GM12801 (cell line): ENCODE measurements around the gene GTPBP2.

ENCODE experiments used
- TF ChIP-seq, protein P1 (sequence below): IDR thresholded peaks from one replicate; pipeline ENCODE4 v1.5.1; 2011; ENCODE audit warnings: control low read depth; ENCODE audit not compliant: insufficient read length; ENCODE audit errors: extremely low read depth

The GTPBP2 gene

DNA sequence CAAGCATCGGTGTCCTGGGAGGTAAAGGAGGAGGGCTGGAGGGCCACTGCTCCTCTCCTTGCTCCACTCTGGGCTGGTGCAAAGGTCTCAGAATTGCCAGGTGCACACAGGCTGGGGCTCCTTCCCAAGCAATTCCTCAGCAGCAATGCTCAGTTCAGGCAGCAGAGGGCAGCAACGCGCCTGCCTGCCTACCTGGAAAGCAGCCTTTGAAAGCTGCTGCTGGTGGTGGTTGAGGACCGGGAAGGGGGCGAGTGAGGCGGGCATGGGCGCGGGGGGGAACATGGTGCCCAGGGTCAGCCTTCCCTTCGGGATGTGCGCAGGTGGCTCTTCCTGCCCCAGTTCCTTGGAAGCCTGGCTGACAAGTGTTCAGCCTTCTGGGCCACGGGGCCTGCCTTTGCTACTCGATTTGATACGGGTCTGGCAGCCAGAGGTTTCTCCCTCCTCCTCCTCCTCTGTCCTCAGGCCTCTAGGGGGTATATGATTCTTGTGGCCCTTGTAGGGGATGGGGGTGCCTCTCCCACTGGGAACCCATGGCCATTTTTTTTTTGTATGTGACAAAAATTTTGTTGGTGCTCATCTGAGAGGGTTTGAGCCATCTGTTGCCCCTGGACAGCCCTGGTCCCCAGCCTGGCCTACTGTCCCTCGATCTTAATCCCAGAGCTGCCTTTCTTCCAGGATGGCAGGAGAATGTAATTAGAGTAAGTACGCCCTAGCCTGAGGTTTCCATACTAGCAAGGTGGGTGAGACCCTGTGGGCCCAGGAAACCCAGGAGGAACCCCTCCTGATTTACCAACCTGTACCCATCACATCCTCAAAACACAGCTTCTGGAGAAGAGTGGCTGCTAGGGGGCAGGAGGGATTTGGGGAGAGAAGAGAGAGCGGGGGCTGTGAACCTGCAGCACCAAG lies 38.4 kb upstream of the GTPBP2 start:
- TF ChIP-seq, protein P1, sequence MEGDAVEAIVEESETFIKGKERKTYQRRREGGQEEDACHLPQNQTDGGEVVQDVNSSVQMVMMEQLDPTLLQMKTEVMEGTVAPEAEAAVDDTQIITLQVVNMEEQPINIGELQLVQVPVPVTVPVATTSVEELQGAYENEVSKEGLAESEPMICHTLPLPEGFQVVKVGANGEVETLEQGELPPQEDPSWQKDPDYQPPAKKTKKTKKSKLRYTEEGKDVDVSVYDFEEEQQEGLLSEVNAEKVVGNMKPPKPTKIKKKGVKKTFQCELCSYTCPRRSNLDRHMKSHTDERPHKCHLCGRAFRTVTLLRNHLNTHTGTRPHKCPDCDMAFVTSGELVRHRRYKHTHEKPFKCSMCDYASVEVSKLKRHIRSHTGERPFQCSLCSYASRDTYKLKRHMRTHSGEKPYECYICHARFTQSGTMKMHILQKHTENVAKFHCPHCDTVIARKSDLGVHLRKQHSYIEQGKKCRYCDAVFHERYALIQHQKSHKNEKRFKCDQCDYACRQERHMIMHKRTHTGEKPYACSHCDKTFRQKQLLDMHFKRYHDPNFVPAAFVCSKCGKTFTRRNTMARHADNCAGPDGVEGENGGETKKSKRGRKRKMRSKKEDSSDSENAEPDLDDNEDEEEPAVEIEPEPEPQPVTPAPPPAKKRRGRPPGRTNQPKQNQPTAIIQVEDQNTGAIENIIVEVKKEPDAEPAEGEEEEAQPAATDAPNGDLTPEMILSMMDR, result no peak

DNA sequence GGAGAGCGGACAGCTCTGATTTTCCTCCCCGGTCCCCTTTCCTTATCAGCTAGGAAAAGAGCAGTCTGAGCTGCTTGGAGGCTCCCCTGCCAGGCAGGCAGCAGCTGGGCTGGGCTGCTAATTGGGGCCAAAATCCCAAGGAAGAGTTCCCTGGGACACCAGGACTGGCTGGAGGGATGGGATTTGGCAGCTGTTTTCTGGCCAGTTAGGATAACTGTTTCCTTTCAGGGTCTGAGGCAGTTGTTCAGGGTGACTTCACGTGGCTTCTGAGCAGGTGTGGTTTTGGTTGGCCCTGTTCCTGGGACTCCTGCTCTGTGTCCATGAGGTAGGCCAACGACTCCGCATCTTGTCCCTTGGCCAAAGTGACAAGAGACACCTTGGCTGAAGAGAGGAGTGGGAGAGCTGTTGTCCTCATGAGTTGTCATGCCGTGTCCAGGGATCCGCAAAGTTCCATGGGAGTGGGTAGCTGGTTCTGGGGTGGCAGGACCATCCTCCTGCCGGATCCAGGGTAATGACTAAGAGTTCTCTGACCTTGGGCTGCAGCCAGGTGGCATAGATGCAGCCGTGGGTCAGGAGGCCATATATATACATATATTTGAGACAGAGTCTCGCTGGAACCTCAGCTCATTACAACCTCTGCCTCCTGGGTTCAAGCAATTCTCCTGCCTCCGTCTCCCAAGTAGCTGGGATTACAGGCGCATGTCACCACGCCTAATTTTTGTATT lies 37.3 kb upstream of the GTPBP2 start:
- TF ChIP-seq, protein P1, result no peak

DNA sequence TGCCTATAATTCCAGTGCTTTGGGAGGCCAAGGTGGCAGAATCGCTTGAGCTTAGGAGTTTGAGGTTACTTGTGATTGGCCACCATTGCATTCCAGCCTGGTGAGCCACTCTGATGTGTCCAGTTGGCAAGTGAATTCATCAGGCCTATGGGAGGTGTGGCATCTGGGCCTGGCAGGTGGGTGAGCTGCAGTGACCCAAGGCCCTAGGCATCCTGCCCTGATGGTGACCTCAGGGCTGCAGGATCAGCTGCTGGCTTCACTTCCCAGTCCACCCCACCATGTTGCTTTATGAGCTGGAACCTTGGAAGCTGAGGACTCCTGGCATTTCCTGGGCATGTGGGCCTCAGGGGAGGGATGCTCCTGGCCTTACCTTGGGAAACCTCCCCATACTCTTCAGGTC lies 36.3 kb upstream of the GTPBP2 start:
- TF ChIP-seq, protein P1, result no peak

DNA sequence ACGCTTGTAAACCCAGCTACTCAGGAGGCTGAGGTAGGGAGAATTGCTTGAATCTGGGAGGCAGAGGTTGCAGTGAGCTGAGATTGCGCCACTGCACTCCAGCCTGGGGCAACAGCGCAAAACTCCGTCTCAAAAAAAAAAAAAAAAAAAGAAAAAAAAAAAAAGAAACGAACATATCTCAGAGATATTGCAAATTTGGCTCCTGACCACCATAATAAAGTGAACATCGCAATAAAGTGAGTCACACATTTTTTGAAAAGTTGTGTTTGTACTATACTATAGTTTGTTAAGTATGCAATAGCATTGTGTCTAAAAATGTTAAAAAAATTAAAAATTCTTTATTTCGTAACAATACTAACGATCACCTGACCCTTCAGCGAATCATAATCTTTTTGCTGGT lies 29.1 kb upstream of the GTPBP2 start:
- TF ChIP-seq, protein P1, result no peak

DNA sequence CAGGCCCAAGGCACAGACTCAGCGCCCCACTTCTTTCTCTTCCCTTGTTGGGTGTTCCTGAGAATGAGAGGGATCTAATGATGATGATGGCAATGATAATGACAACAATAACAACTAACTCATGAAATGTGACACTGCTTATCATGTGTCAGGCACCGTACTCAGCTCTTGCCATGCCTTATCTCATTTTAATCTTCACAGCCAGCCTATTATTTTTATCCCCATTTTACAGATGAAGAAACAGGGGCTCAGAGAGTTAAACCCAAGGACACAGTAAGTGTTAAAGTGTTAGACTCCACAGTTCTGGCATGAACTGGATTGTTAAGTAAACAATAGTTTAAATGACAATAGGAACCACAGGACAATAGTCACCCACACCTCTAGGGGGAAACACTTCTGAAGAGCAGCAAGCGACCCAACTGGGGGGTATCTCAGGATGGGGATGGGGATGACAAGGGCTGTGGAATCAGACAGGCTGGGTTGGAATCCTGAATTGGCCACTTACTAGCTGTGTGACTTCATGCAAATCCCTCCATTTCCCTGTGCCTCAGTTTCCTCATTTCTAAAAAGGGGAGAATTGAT lies 28.2 kb upstream of the GTPBP2 start:
- TF ChIP-seq, protein P1, result no peak

DNA sequence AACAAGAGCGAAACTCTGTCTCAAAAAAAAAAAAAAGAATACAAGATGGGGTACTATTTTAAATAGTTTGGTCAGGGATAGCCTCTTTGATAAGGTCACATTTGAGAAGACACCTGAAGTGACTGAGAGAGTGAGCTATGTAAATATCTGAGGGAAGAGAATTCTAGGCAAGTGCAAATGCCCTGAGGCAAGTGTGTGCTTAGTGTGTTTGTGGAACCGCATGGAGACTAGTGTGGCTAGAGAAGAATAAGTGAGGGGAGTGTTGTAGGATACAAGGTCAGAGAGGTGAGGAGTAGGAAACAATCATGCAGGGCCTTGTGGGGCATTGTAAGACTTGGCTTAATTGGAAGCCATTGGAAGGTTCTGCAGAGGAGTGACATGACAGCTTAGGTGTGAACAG lies 19.2 kb upstream of the GTPBP2 start:
- TF ChIP-seq, protein P1, result no peak

DNA sequence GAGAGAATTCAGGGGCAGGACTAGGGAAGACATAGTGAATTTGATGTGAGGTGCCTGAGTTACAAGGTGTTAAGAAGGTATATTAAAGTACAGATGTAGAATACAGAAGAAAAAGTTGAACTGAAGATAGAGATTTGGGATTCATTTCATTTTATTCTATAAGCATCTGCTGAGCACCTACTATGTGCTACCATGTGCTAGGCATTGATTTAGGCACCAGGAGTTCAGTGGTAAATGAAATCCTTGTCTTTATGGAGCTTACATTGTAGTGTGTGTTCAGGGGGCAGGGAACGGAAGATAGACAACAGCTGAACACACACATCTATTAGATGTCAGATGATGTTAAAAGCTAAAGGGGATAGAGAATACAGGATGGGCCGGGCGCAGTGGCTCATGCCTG lies 18.5 kb upstream of the GTPBP2 start:
- TF ChIP-seq, protein P1, result no peak
